HUDEP-2 (cell line): ENCODE results near the gene TBC1D22B.

Source experiments
- DNase-seq, 76 experiments: peaks; one replicate each; lab custom pipeline; 2025; ENCODE audit not compliant: unreplicated experiment in 76 of 76; lab: John Stamatoyannopoulos, UW

The TBC1D22B gene

GRCh38 chr6:37376078-37376743 lies 118.6 kb downstream of the TBC1D22B start:
- no peak for DNase-seq

- DNase-seq, result peak in 31 of 76 experiments; percentile 9 to 55 (median 36)
These were observed 124.0 kb downstream of the TBC1D22B start for GRCh38 chr6:37381579-37381978.
